SK-N-MC (cell line): ENCODE data around the gene SIL1.

Source experiments
- EZH2 ChIP-seq: fragments of 200-600 bp; sonication (generic); IDR thresholded peaks from one replicate; pipeline ENCODE4 v1.6.1; 2017; ENCODE audit warnings: antibody characterized with exemption
- POLR2AphosphoS5 ChIP-seq: IDR thresholded peaks from 2 replicates; pipeline ENCODE4 v1.6.1; 2012; ENCODE audit warnings: mild to moderate bottlenecking, low read depth, low read length, borderline replicate concordance

DNA sequence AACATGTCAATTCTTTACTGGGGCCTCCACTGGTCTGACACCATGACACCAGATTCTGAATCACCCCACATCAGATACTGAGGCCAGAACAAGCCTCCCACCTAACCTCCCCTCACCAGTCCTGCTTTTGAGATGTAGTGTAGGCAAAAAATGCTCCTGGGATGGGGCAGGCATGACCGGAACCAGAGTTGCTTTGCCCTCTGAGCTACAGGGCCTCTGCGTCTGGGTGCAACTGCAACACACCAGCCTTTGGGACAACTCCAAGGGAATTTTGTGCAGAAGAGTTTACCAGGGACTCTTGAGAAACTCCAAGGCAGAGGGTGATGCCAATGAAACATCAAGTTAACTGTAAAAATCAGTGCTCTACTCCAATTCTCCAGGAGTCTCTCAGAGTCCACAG is 79.4 kb downstream of the SIL1 start:
- TF ChIP-seq POLR2AphosphoS5 (no peak), EZH2 (no peak)
